ENCODE results near the gene MCM10.

DNA sequence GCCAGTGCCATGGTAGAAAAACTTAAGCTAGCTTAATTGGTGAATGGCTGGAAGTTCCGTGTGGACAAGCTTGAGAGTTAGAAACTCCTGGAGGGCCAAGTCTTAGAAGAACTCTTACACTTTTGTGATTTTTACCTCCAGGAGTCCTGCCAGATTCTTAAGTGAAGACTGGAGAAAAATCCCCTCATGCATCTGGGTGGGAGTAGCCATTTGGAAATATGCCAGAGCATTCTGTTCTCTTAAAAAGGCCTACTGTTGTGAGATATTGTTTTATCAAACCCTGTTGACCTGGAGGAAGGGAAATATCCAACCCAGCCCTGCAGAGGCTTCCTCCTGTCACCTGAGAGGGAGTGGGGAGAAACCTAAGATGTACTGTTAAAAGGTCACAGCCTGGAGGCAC lies 17.6 kb upstream of the MCM10 start:
- TF ChIP-seq CTCF (IDR thresholded peaks at IDR 0.05; ENCODE audit: poor library complexity) (no peak), EZH2 (IDR thresholded peaks at IDR 0.05; ENCODE audit: borderline replicate concordance) (no peak), EZH2phosphoT487 (IDR thresholded peaks at IDR 0.05; ENCODE audit: low read depth, severe bottlenecking, unreplicated experiment) (no peak)
